ENCODE data around the gene PRKCH.

Gene PRKCH

GRCh38 chr14:61368114-61368710 is 46.8 kb downstream of the PRKCH start:
- no peak for DNase-seq

- DNase-seq = no peak
These were observed 47.5 kb downstream of the PRKCH start for GRCh38 chr14:61368781-61369453.

GRCh38 chr14:61369454-61369810 is 48.1 kb downstream of the PRKCH start:
- DNase-seq = no peak

- DNase-seq = no peak
These were observed 51.0 kb downstream of the PRKCH start for GRCh38 chr14:61372379-61372778.

GRCh38 chr14:61372842-61373555 is 51.6 kb downstream of the PRKCH start:
- no peak for DNase-seq

GRCh38 chr14:61374284-61374683 is 52.9 kb downstream of the PRKCH start:
- no peak for DNase-seq

GRCh38 chr14:61375218-61375617 is 53.8 kb downstream of the PRKCH start:
- DNase-seq = no peak

GRCh38 chr14:61376314-61376713 is 54.9 kb downstream of the PRKCH start:
- DNase-seq = no peak

- DNase-seq = no peak
These were observed 56.4 kb downstream of the PRKCH start for GRCh38 chr14:61377749-61378148.

GRCh38 chr14:61379639-61380184 is 58.3 kb downstream of the PRKCH start:
- DNase-seq = no peak

GRCh38 chr14:61380984-61381383 is 59.6 kb downstream of the PRKCH start:
- DNase-seq = no peak

- DNase-seq = no peak
These were observed 60.2 kb downstream of the PRKCH start for GRCh38 chr14:61381553-61381952.

GRCh38 chr14:61382842-61383241 is 61.5 kb downstream of the PRKCH start:
- no peak for DNase-seq

GRCh38 chr14:61385002-61385685 is 63.8 kb downstream of the PRKCH start:
- no peak for DNase-seq

GRCh38 chr14:61386173-61386772 is 64.9 kb downstream of the PRKCH start:
- DNase-seq = no peak

GRCh38 chr14:61387076-61387475 is 65.7 kb downstream of the PRKCH start:
- DNase-seq = no peak

- DNase-seq = no peak
These were observed 67.0 kb downstream of the PRKCH start for GRCh38 chr14:61388173-61388975.

GRCh38 chr14:61388976-61389576 is 67.7 kb downstream of the PRKCH start:
- no peak for DNase-seq

GRCh38 chr14:61391119-61391518 is 69.7 kb downstream of the PRKCH start:
- DNase-seq = no peak

- DNase-seq = no peak
These were observed 70.9 kb downstream of the PRKCH start for GRCh38 chr14:61392297-61392696.

- no peak for DNase-seq
These were observed 73.2 kb downstream of the PRKCH start for GRCh38 chr14:61394542-61394941.

All from activated CD8-positive, alpha-beta memory T cell treated with anti-CD3 and anti-CD28 coated beads, Interleukin-2, amount 50 U/mL, for 48 hours (primary cell).